NCI-H2081 (cell line): ENCODE measurements around the gene JTB.
A peak's percentile ranks its signal among the peaks of the same experiment; 100 is the strongest.

ENCODE experiments used
- DNase-seq, 2 experiments: peaks; one replicate each; lab custom pipeline; 2025; lab: John Stamatoyannopoulos, UW

Gene JTB

GRCh38 chr1:153978274-153978909, 918 bp upstream of the JTB start:
- DNase-seq, result no peak

GRCh38 chr1:153976819-153977249, 640 bp downstream of the JTB start:
- DNase-seq, result peak in 1 of 2 experiments; percentile 58

GRCh38 chr1:153973525-153973924, 3.9 kb downstream of the JTB start:
- no peak for DNase-seq

- no peak for DNase-seq
Measured at GRCh38 chr1:153973071-153973470, 4.4 kb downstream of the JTB start.

GRCh38 chr1:153970346-153970745, 7.1 kb downstream of the JTB start:
- no peak for DNase-seq

GRCh38 chr1:153968972-153969371, 8.5 kb downstream of the JTB start:
- no peak for DNase-seq

- peak in 1 of 2 experiments; percentile 34 for DNase-seq
Measured at GRCh38 chr1:153968408-153968807, 9.1 kb downstream of the JTB start.

GRCh38 chr1:153968000-153968363, 9.5 kb downstream of the JTB start:
- peak; percentile 48 to 55 for DNase-seq

GRCh38 chr1:153967107-153967999, 10.1 kb downstream of the JTB start, which contains the start of gene CREB3L4:
Gene CREB3L4 (plus strand): TSS chr1:153967902. CDS start chr1:153968526, 624 bp downstream.
- peak; percentile 98 to 100 for DNase-seq

- peak; percentile 30 to 60 for DNase-seq
Measured at GRCh38 chr1:153963850-153964331, 13.6 kb downstream of the JTB start.

GRCh38 chr1:153963030-153963849, 14.2 kb downstream of the JTB start, which contains the start of gene SLC39A1:
Gene SLC39A1 (minus strand): TSS chr1:153963537. CDS start chr1:153962715, 822 bp downstream.
- DNase-seq, result peak; percentile 99 to 100

- no peak for DNase-seq
Measured at GRCh38 chr1:153962088-153963029, 15.1 kb downstream of the JTB start.

- no peak for DNase-seq
Measured at GRCh38 chr1:153961421-153961820, 16.1 kb downstream of the JTB start.

- no peak for DNase-seq
Measured at GRCh38 chr1:153960206-153960605, 17.3 kb downstream of the JTB start.

- DNase-seq, result no peak
Measured at GRCh38 chr1:153959454-153959853, 18.0 kb downstream of the JTB start.

GRCh38 chr1:153958961-153959260, 18.6 kb downstream of the JTB start:
- no peak for DNase-seq

GRCh38 chr1:153958111-153958960, 19.1 kb downstream of the JTB start, which contains the start of gene CRTC2:
Gene CRTC2 (minus strand): TSS chr1:153958612. CDS start chr1:153958497, 115 bp downstream.
- DNase-seq, result peak; percentile 99 to 100

GRCh38 chr1:153957744-153958110, 19.7 kb downstream of the JTB start:
- peak in 1 of 2 experiments; percentile 56 for DNase-seq

- DNase-seq, result no peak
Measured at GRCh38 chr1:153956997-153957715, 20.3 kb downstream of the JTB start.
